Panc1 (cell line): Measurements from ENCODE around the gene MRE11.

Experiments used
- CTCF ChIP-seq: fragments of 450-650 bp; IDR thresholded peaks from 2 replicates; pipeline ENCODE4 v1.5.1; 2017; ENCODE audit warnings: mild to moderate bottlenecking
- POLR2AphosphoS5 ChIP-seq: IDR thresholded peaks from 2 replicates; pipeline ENCODE4 v1.6.1; 2012; ENCODE audit warnings: mild to moderate bottlenecking, low read depth, low read length, moderate library complexity
- REST ChIP-seq, 2 experiments: IDR thresholded peaks; 2 replicates each; pipeline ENCODE4 v1.6.1; 2011 to 2012; ENCODE audit warnings: low read depth in 2 of 2, control low read depth in 1 of 2, low read length in 1 of 2, mild to moderate bottlenecking in 1 of 2, moderate library complexity in 1 of 2; ENCODE audit not compliant: insufficient read depth in 1 of 2
- SIN3A ChIP-seq: IDR thresholded peaks from 2 replicates; pipeline ENCODE4 v1.6.1; 2012; ENCODE audit warnings: low read depth, mild to moderate bottlenecking, low read length, moderate library complexity, borderline replicate concordance; ENCODE audit not compliant: insufficient read depth

- no peak for TF ChIP-seq CTCF
- no peak for TF ChIP-seq POLR2AphosphoS5
- no peak for TF ChIP-seq SIN3A
- no peak for TF ChIP-seq REST (IDR thresholded peaks at IDR 0.05; ENCODE audit: insufficient read depth in 1 of 2, low read depth in 2 of 2, low read length in 1 of 2)
These were observed 40.3 kb upstream of the MRE11 start for GRCh38 chr11:94533696-94534630.
